Gastrocnemius medialis (tissue), 4 donors: ENCODE results near the gene ZNF561. TPM values are rescaled to one million over a fixed set of nuclear protein-coding genes. Genes with fewer than 3 reads are reported as not detected.
A peak's percentile ranks its signal among the peaks of the same experiment; 100 is the strongest.

Experiments used
- ATAC-seq, 2 donors: fragments of 150-250 bp; one replicate each; pipeline ENCODE4 v1.9.1; 2016
- DNase-seq, 2 donors: peaks; one replicate each; pipeline ENCODE4 v3.0.0-alpha.2; 2019
- H3K27ac ChIP-seq, 4 donors: fragments of 200-600 bp; sonication (generic); 1 replicate in 1 of 4; 2 replicates in 3 of 4; pipeline ENCODE4 v1.5.1; 2016 to 2018; ENCODE audit warnings: mild to moderate bottlenecking in 2 of 4, moderate library complexity in 1 of 4
- H3K27me3 ChIP-seq, 3 donors: fragments of 200-600 bp; sonication (generic) in 2 of 3; 1 replicate in 1 of 3; 2 replicates in 2 of 3; pipeline versions ENCODE4 v1.5.1 to v1.6.0; 2016 to 2019; ENCODE audit warnings: mild to moderate bottlenecking in 1 of 3, moderate library complexity in 1 of 3
- H3K36me3 ChIP-seq, 2 donors: fragments of 200-600 bp; sonication (generic) in 1 of 2; one replicate each; pipeline ENCODE4 v1.5.1; 2017 to 2018
- H3K4me1 ChIP-seq, 2 donors: fragments of 200-600 bp; sonication (generic) in 1 of 2; one replicate each; pipeline ENCODE4 v1.5.1; 2016 to 2017; ENCODE audit warnings: mild to moderate bottlenecking in 2 of 2
- H3K4me3 ChIP-seq, 4 donors: fragments of 200-600 bp; sonication (generic) in 3 of 4; 1 replicate in 1 of 4; 2 replicates in 3 of 4; pipeline ENCODE4 v1.5.1; 2016 to 2019; ENCODE audit warnings: mild to moderate bottlenecking in 2 of 4
- H3K9me3 ChIP-seq, 3 donors: fragments of 200-600 bp; sonication (generic) in 2 of 3; 1 replicate in 1 of 3; 2 replicates in 2 of 3; pipeline ENCODE4 v1.5.1; 2016 to 2019
- CTCF ChIP-seq, 5 experiments: fragments of 450-650 bp in 3 of 5; fragments of 200-600 bp in 2 of 5; sonication (generic) in 2 of 5; IDR thresholded peaks in 4 of 5; conservative IDR thresholded peaks in 1 of 5; 1 replicate in 4 of 5; 2 replicates in 1 of 5; pipeline ENCODE4 v1.5.1; 2016 to 2019; ENCODE audit warnings: antibody characterized with exemption in 5 of 5, mild to moderate bottlenecking in 3 of 5, moderate library complexity in 3 of 5
- POLR2A ChIP-seq, 2 donors: fragments of 450-650 bp; IDR thresholded peaks; one replicate each; pipeline ENCODE4 v1.6.1; 2017; ENCODE audit warnings: antibody characterized with exemption in 2 of 2, mild to moderate bottlenecking in 2 of 2, moderate library complexity in 2 of 2
- in situ Hi-C, 4 donors: fragments of 200-750 bp; cut with MboI; loops; one replicate each; pipeline versions ENCODE4 v1.15.0 to v1.8.0; 2017; ENCODE audit warnings: low sequenced_read_pairs in 4 of 4
- intact Hi-C: fragments of 100-400 bp; cut with DNase I; formaldehyde crosslinking; loops from one replicate; pipeline ENCODE4 v1.15.1; 2023; ENCODE audit warnings: low total_unique reads
- total RNA-seq, 4 donors: library from RNA; depleted of rRNA; stranded (reverse); fragments of >200 nt; gene quantifications; one replicate each; pipeline versions ENCODE4 v1.1.0 to v1.2.3, GENCODE V29; 2016

ZNF561 gene
- total RNA-seq, 4 donors from 2014 or later: 8.7 to 17.5 (median 14.4) TPM

GRCh38 chr19:9615844-9616243 is 5.2 kb downstream of the ZNF561 start:
- TF ChIP-seq POLR2A (IDR thresholded peaks at IDR 0.05) (no peak), CTCF (IDR thresholded peaks at IDR 0.05 in 4 of 5, conservative IDR thresholded peaks at IDR 0.05 in 1 of 5) (no peak)
- H3K27ac ChIP-seq: no peak overlapping the region
- intact Hi-C loops: no loop called here
- DNase-seq (no peak), ATAC-seq (no peak)
- peaks cover 40 to 88% of the 10 kb centered on the region in 2 donors for H3K36me3 ChIP-seq
- in situ Hi-C loops: loop anchor here in 1 of 4 donors (25.0 kb wide), 1 partner anchor 146 kb away; the partner anchor contains the start of gene ZNF846
- H3K4me3 ChIP-seq: no peak overlapping the region
- H3K9me3 ChIP-seq: peaks cover 0 to 15% (median 14%) of the 10 kb centered on the region in 3 donors
- H3K27me3 ChIP-seq: no peaks in the 10 kb centered on the region
- H3K4me1 ChIP-seq: peaks cover 9% of the 10 kb centered on the region in 2 donors

DNA sequence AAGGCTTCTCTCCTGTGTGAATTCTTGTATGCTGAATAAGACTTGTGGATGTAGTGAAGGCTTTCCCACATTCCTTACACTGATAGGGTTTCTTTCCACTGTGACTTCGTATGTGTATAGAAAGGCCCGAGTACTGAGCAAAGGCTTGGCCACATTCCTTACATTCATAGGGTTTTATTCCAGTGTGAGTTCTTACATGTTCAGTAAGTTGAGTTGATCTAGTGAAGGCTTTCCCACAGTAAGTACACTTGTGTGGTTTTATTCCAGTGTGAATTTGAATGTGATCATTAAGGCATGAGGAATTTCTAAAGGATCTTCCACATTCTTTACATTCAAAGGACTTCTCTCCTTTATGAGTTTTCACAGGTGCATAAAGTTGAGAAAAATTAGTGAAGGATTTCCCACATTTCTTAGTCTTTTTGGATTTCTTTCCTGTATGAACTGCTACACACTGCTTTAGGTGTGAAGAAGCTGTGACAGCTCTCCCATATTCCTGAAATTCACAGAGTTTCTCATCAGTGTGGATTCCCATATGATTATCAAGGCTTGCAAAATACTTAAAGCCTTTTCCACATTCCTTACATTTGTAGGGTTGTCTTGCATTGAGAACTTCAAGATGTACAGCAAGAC is 10.4 kb downstream of the ZNF561 start:
- in situ Hi-C loops: loop anchor here in 1 of 4 donors (25.0 kb wide), 1 partner anchor 152 kb away; the partner anchor contains the start of gene ZNF846
- H3K36me3 ChIP-seq: peaks cover 39 to 84% of the 10 kb centered on the region in 2 donors

GRCh38 chr19:9608912-9609311 is 12.1 kb downstream of the ZNF561 start:
- DNase-seq: no peak
- no peaks in the 10 kb centered on the region for H3K4me1 ChIP-seq
- H3K36me3 ChIP-seq: peaks cover 32 to 68% of the 10 kb centered on the region in 2 donors
- H3K27ac ChIP-seq: no peak overlapping the region
- H3K4me3 ChIP-seq: no peak overlapping the region
- in situ Hi-C loops (loop anchor here in 1 of 4 donors (25.0 kb wide), 1 partner anchor 153 kb away; the partner anchor contains the start of gene ZNF846), intact Hi-C loops (no loop called here)
- no peaks in the 10 kb centered on the region for H3K27me3 ChIP-seq
- TF ChIP-seq POLR2A (IDR thresholded peaks at IDR 0.05) (no peak), CTCF (IDR thresholded peaks at IDR 0.05 in 4 of 5, conservative IDR thresholded peaks at IDR 0.05 in 1 of 5) (no peak)
- no peak for ATAC-seq
- H3K9me3 ChIP-seq: peaks cover 0 to 42% (median 30%) of the 10 kb centered on the region in 3 donors

More for the DNA sequence above, 10.4 kb downstream of the ZNF561 start:
- ATAC-seq (no peak), DNase-seq (no peak)
- peak overlapping the region in 2 of 4 donors; percentile 12 to 15 for H3K4me3 ChIP-seq
- no peak for TF ChIP-seq CTCF (IDR thresholded peaks at IDR 0.05 in 4 of 5, conservative IDR thresholded peaks at IDR 0.05 in 1 of 5)
- TF ChIP-seq POLR2A (IDR thresholded peaks at IDR 0.05): no peak
- H3K27ac ChIP-seq: no peak overlapping the region
- H3K9me3 ChIP-seq: peaks cover 0 to 42% (median 30%) of the 10 kb centered on the region in 3 donors
- H3K4me1 ChIP-seq: no peaks in the 10 kb centered on the region
- no peaks in the 10 kb centered on the region for H3K27me3 ChIP-seq
- intact Hi-C loops: no loop called here

- ATAC-seq: no peak
Observed at GRCh38 chr19:9597027-9597426, 24.0 kb downstream of the ZNF561 start.

More at GRCh38 chr19:9597027-9597426, 24.0 kb downstream of the ZNF561 start:
- Histone ChIP-seq H3K9me3 (no peaks in the 10 kb centered on the region), H3K4me3 (no peak overlapping the region), H3K4me1 (no peaks in the 10 kb centered on the region), H3K27me3 (no peaks in the 10 kb centered on the region), H3K36me3 (no peaks in the 10 kb centered on the region), H3K27ac (no peak overlapping the region)
- intact Hi-C loops: no loop called here
- in situ Hi-C loops: no loop called here
- no peak for DNase-seq
- TF ChIP-seq POLR2A (IDR thresholded peaks at IDR 0.05) (no peak), CTCF (IDR thresholded peaks at IDR 0.05 in 4 of 5, conservative IDR thresholded peaks at IDR 0.05 in 1 of 5) (no peak)
